Measurements from ENCODE around the gene SNCB.
"Not testable (repeated sequence)": the region's sequence is repeated elsewhere in the genome, so short reads cannot be mapped to it uniquely, and the experiment has no call there.

Gene SNCB

DNA sequence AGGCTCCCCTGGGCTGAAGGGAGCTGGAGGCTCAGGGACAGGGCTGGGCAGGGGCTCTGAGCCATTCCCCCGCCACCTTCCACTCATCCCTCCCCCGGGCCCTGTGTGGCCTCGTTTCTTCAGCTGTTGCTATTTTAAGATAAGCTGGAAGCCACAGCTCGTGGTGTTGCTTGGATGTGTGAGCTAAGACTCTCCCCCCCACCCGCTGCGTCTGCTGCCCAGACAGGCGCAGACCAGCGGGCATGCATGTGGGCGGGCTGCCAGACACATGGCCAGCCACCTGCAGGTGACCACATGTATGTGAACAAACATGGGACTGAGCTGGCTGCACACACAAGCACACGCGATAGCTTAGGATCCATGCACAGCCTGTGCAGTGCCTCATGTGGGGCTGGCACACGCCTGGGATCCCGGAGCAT, 8.7 kb downstream of the SNCB start:
- no peak for DNase-seq

DNA sequence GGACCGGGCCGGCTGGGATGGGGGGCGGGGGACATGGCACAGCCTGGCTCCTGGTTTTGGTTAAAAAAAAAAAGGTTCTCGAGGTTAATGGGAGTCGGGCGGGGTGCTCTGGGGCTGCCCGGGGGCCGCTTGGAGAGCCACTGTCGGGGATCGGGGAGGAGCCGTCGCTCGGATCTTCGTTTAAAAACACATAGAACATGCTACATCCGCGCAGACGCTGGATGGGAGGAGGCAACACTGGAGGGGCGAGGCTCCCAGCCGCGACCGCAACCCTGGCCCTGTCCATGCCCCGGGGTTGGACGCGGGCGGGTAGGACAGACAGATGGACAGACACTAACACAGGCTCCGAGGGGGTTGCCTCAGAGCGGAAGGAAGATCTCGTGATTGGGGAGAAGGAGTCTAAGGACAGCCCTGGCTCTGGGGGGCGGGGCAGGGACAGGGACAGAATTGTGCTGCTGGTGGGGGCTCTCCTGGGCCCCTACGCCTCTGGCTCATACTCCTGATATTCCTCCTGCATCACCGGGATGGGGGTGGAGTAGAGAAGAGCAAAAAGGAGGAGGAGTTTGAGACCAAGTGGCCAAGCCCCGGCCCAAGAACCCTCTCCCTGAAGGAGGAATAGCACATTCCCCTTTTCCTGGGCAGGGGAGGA, 9.9 kb downstream of the SNCB start:
- no peak for DNase-seq

DNA sequence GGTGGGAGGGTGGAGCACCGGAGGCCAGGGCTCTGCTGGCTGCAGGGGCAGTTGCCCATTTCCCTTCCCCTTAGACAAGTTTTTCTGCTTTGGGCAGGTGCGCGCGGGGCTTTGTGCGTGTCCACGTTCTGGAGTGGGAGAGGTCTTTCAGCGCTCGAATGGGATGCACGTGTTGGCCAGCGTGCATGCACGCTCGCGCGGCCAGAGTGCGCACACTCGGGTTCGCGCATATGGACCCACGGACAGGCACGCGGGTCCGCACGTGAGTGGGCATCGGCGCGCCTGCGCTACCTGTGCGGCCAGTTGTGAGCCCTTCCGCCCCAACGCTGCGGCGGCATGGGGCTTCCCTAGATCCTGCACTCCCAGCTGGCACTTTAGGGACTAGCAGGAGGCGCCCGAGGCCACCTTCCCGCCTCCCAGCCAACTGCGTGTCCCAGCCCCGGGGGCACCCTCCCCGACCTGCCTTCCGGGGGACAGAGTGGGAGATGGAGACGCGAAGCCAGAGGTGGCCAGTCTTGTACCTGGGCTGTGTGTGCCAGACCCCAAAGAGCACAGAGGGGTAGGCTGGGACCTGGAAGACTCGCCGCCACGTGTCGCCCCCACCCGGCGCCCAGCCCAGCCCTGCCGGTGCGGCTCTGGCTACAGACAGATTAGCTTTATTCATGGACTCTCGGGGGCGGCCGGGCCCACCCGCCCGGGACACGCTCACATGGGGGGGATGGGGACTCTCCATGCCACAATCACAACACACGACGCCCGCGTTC, 10.6 kb downstream of the SNCB start:
- no peak for DNase-seq

DNA sequence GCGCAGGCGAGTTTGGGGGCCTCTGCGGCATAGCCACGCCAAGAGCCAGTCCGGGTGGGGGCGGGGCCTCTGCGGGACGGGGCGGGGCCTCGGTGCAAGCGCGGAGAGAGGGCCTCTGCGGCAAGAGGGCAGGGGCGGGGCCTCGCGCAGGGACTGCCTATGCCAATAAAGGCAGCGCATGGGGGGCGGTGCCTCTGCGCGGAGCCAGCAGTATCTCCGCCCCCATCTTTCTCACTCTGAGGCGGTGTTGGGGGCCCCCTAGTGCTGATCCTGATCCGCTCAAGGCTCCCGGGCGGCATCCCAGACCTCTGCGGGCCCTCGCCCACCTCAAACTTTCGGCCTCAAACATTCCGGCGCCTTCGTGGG, 11.1 kb downstream of the SNCB start:
- DNase-seq = peak; percentile 91

DNA sequence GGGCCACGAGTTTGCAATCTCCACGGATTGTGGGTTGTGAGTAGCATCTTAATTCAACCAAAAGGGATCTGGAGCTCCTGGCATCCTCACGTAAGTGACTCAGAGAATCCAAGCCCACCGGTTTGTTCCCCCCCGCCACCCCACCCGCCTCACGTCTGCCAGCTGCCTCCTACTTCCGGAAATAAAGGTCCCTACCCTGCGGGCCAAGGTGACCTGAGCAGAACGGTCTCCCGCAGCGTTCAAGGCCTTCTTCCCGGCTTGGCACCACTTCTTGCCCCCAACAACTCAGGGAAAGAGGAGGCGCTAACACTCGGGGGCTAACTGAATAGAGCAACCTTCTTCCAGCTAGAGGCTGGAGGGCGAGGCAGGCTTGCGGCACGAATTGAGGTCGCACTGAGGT, 11.6 kb downstream of the SNCB start:
- DNase-seq = no peak

DNA sequence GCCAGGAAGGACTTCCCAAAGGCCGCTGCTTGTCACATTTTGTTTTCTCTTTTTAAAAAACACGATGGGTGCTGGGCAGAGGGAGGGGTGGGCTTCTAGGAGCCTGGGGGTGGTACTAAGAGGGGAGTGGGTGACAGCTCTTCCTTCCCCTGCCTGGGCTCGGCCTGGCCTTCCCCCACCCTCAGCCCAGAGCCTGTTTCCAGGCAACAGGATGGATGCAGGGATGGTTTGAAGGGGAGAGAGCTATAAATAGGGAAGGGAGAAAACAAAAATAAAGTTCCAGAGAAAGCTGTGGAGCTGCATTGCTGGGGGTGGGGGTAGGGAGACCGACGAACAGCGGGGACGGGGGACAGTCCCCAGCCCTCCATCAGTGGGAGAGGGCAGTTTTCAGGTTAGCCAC, 13.8 kb downstream of the SNCB start:
- DNase-seq = no peak

DNA sequence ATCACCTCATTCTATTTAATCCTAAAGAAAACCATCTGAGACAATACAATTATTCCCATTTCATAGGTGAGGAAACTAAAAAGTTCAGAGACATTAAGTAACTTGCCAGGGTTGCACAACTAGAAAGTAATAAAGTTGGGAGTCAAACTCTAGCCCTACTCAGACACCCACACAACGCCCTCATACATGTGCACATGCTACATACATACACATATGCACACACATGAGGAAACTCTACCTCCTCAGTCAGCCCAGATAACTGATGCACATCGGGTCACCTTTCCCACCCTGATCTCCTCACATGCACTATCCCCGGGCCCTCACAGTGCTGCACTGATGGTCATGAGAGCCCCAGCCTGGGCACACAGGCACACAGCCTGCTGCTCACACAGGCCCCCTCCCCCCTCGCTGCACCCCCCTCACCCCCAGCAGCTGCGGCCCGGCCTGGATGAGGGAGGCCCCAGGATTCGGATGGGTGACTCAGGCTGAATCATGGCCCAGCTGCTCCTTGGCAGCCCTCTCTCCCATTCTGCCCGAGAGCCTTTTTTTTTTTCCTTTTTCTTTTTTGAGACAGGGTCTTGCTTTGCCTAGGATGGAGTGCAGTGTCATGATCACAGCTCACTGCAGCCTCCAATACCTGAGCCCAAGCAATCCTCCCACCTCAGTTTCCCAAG, 15.4 kb downstream of the SNCB start:
- DNase-seq = no peak

DNA sequence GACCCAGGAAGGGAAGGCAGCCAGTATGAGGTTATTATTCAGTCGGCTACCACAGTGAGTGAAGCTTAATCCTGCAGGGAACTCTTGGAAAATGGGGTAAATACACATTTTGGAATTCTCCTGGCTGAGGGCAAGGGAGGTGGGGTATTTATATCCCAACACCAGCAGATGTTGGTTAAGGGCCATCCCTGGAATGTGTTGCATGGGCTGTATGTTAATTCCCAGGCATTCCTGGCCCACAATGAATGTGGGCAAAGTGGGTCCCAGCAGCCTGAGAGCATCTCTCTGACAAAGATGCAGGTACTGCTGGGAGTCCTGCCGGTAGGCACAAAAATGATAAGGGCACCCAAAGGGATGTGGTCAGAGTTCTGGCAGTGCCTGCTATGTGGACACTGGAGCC, 17.5 kb downstream of the SNCB start:
- DNase-seq = no peak

DNA sequence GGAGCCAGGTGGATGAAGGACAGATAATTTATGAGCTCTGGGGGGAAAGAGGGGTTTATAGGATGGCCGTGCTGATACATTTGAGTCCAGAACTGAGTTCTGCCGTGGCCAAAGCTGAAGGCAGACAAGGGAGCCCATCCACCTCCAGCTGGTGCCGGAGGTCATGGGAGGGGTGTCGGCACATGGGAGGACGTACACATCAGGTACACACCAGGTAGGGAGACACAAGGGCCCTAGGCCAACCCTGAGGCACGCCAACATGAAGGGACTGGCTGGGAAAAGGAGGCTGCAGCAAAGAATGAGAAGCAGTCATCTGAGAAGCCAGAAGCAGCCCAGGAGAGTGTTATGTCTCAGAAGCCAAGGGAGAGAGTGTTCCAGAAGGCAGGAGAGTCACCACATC, 18.3 kb downstream of the SNCB start:
- DNase-seq = no peak

DNA sequence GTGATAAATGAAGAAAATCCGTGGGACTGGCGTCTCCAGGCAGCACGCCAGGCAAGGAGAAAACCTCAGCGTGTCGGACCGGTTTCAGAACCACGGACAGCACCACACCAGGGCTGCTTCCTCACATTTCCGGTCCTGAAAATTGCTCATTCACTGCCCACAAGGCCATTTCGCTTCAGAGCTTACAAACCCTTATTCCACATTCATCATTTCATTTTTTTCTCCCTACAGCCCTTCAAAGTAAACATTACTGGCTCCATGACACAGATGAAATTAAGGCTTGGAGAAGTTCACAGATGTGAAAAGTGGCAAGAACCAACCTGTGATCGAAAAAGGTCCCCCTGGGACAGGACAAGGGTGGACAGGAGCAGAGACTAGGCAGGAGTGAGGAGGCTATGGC, 18.9 kb downstream of the SNCB start:
- DNase-seq = peak; percentile 80

DNA sequence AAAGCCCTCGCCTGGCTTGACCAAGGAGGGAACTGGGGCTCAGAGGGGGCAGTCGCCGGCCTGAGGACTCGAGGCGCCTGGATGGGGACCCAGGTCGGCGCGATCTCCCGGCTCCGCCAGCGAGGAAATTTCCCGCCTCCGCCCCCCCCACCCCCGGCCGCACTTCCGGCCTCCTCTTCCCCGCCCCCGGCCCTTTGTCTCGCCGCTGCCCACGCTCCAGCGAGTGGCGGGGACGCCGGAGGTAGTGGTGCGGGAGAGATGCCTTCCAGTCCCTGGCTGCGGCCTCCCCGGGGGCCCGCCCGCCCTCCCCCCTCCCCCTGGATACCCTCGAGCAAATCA, 19.9 kb downstream of the SNCB start:
- DNase-seq = no peak

DNA sequence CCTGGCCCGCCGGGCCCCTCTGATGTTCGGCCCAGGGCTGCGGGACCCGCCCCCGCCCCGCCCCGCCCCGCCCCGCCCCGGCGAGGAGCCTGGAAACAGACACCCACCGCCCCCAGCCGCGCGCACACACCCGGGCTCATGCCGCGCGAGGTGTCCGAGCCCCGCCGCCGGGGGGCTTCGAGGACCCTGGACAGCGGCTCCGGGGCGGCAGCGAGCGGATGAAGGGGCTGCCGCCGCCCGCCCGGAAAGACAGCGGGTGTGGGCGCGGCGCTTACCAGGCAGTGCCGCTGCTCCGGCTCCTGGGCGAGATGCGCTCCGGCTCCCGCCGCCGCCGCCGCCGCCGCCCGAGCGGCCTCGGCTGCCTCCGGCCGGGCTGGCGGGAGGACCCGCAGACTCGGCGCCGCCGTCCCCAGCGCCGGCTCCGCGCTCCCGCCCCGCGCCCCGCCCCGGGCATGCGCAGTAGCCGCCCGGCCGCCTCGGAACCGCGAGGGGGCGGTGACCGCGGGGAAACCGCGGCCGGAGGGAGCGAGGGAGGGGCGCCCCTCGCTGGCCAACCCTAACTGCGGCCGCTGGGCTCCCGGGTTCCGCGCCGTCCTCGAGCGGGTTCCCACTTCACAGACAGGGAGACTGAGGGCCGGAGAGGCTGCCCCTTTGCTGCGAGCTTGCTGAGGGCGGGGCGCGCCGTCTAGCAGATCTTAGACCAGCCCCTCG, 20.5 kb downstream of the SNCB start, which contains the start of gene GPRIN1:
TSS of gene GPRIN1 (minus strand) at position 433 of the 711 bp plus-strand sequence. CDS start 10,322 bp downstream, outside the sequence.
- DNase-seq = peak; percentile 86

DNA sequence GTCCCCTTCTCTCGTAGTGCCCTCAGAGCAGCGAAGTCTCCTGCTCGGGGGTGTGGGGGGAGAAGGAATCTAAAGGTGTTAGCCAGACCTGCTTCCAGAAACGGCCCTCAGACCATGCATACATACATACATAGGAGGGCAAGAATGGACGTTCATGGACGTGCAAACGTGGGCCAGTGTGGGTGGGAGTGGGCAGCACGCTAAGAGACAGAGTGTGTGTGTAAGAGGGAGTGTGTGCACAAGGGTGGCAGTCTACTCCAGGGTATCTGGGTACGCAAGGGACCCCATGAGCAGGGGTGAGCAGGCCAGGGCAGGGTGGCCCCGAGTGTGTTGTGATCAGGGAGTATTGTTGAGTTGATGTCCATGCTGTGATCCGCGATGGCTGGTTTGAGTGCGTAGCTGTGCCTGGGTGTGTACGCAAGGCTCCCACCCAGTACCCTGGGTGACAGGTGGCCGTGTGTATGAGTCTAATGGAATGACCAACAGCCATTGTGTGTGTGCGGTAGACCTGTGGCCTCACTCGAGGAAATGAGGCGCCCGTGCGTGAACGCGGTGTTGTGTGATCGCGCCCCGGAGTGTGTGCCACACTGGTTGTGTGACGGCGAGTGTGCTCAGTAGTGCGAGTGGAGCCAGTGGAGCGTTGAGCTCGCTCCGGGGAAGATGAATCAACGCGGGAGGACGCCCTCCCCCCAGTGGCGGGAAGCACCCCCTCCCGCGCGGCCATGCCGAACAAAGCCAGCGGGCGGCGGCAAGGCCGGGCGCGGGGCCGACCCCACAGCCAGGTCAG, 21.2 kb downstream of the SNCB start:
- DNase-seq = no peak

DNA sequence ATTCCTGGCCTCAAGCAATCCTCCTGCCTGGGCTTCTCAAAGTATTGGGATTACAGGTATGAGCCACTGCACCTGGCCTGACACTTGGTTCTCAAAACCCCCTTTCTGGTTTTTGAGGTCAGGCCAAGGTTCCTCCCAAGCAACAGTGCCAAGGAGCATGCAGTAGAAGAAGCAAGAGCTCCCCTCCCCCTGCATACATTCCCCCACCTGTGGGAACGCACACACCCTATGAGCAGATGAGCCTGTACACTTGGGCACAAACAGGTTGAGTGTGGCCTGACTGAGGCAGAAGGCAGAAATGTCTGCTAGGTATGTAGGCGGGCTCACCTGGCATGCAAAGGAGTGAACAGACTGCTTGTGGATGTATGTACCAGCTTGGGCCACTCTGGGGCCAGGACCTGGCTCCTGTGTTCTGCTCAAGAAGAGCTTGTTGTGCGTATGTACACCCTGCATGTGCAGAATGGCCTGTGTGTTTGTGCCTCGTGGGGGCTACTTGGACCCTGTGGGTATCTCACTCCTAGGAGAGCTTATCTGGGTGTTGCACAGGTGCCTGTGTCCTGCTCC, 22.1 kb downstream of the SNCB start:
- no peak for DNase-seq

DNA sequence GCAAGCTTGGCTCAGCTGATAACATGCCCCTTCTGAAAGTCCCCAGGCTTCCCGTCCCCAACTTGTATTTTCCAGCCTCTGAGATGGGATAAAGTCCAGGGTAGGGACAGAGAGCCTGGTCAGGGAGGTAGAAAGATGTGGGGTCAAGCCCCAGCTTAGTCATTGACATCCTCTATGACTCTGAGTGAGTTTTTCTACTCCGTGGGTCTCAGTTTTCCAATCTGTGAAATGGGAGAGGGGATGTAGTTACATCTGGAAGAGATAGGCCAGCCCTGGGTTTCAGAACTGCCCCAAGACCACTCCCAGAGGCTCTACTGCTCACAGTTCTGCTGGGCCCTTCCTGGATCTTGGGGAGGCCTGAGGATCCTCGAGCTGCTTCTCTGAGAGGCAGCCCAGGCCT, 23.5 kb downstream of the SNCB start:
- no peak for DNase-seq

DNA sequence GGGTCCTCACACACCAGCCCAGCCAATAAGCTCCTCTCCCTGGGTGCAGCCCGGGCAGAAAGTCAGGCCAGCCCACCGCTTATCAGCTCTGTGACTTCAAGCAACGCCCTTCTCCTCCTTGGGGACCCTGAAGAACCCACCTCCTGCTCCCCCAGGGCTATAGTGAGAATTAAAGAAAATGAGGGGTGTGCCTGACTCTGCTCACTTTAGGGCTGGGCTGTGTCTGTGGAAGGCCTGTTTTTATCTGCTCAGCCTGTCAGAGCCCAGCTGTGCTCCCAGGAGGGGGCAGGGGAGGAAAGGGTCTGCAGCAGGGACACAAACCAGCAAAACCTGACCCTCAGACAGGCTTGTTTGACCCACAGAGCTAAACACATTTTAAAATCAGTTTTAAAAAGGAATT, 24.3 kb downstream of the SNCB start:
- DNase-seq = no peak

DNA sequence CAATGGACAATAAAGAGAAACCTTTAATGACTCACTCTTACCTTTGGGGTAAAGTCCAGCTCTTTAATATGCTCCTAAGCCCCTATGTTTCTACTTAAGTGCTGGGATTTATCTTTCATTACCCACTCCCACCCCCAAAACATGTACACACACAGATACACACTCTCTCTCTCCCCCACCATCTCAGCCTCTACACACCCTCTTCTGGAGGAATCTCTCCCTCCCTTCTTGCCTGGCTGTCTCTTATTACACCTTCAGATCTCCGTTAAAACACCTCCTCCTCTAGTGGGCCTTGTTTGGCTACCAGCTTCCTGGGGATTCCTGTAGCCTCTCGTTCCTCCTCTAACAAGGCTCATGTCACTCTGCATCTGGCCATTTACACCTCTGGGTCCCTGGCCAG, 27.2 kb downstream of the SNCB start:
- DNase-seq = no peak

DNA sequence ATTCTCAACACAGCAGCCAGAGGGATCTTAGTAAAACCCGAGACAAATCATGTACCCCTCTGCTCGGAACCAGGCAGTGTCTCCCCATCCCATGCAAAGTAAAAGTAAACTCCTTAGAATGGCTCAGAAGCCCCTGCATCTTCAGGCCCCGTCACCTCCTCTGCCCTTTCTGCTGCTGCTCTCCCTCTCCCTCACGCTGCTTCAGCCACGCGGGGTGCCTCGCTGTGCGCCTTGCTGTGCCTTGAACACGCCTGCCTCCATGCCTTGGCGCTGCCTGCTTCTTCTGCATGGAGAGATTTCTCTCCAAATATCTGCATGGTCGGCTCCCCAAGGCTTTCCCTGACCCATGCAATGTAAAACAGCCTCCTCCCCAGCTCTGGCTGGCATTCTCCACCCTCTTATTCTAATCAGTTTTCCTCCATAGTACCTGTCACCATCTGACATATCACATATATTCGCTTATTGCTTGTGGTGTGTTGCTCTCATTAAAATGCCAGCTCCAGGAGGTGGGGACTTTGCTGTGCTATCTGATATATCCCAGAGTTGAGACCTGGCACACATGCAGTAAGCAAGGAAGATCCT, 28.3 kb downstream of the SNCB start:
- DNase-seq = no peak

DNA sequence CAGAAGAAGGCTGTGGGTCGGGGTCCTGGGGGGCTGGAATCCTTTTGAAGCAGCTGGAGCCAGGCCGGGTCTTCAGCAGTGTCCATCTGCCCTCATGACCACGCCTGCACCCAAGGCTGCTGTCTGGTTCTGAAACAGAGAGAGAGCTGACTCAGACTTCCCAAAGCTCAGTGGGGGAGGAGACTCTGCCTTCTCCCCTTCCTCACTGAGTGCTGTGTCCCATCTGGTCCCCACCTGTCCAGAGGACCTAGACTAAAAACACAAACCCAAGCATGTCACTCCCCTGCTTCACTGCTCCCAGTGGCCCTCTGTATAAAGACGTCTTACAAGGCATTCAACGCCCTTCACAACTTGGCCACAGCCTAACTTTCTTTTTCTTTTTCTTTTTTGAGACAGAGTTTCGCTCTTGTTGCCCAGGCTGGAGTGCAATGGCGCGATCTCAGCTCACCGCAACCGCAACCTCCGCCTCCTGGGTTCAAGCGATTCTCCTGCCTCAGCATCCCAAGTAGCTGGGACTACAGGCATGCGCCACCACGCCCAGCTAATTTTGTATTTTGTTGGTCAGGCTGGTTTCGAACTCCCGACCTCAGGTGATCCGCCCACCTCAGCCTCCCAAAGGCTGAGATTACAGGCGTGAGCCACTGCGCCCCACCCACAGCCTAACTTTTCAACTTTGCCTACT, 30.4 kb downstream of the SNCB start:
- not testable (repeated sequence) for DNase-seq

DNA sequence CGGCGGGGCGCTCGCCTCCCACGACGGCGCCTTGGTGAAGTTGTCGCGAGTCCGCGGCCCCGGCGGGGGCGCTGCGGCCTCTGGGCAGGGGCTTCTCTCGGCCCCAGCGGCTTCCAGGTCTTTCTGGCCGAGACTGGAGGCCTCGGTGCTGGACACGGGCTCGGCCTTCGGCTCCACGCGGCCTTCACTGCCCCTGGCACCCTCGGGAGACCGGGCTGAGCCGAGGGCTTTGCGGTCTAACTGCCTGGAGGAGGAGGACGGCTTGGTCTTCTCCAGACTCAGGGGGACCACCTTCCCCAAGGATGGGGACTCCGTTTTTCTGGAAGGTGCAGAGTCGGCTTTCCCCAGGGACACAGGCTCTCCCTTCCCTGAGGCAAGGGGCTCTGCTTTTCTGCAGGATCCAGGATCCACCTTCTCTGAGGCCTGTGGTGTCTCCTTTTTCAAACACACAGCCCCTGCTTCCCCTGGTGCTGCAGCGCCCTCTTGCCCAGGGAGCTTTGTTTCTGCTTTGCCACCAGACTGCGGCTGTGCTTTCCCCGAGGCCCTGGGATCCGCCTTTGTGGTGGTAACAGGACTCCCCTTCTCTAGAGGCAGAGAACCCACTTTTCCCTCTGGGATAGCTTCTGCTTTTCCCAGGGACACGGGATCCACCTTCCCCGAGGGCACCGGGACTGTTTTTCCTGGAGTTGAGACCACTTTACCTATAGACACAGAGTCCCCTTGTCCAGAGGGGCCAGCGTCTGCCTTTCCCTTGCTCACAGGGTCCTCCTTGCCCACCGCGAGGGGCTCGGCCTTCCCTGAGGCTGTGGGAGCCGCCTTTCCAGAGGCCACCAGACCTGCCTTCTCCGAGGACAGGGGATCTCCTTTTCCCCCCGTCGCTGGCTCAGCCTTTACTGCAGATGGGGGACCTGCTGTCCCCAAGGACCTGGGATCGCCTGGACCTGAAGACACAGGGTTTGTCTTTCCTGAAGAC, 32.6 kb downstream of the SNCB start:
- DNase-seq = no peak
